Measurements from ENCODE around the gene EIF3J.

Gene EIF3J, protein sequence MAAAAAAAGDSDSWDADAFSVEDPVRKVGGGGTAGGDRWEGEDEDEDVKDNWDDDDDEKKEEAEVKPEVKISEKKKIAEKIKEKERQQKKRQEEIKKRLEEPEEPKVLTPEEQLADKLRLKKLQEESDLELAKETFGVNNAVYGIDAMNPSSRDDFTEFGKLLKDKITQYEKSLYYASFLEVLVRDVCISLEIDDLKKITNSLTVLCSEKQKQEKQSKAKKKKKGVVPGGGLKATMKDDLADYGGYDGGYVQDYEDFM

GRCh38 chr15:44536962-44537734 is at the start of gene EIF3J:
EIF3J (plus strand) TSS chr15:44537147; CDS start chr15:44537195, 48 bp downstream.
- H3K4me3 ChIP-seq (ENCODE audit: low read depth, low read length): peak within 1 kb of the TSS; percentile 68
- TF ChIP-seq, protein P1, sequence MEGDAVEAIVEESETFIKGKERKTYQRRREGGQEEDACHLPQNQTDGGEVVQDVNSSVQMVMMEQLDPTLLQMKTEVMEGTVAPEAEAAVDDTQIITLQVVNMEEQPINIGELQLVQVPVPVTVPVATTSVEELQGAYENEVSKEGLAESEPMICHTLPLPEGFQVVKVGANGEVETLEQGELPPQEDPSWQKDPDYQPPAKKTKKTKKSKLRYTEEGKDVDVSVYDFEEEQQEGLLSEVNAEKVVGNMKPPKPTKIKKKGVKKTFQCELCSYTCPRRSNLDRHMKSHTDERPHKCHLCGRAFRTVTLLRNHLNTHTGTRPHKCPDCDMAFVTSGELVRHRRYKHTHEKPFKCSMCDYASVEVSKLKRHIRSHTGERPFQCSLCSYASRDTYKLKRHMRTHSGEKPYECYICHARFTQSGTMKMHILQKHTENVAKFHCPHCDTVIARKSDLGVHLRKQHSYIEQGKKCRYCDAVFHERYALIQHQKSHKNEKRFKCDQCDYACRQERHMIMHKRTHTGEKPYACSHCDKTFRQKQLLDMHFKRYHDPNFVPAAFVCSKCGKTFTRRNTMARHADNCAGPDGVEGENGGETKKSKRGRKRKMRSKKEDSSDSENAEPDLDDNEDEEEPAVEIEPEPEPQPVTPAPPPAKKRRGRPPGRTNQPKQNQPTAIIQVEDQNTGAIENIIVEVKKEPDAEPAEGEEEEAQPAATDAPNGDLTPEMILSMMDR (IDR thresholded peaks at IDR 0.05; ENCODE audit: insufficient read depth, low read depth, low read length, missing control alignments): no peak
- peak; percentile 98 for DNase-seq (ENCODE audit: low read depth)

- H3K4me3 ChIP-seq (ENCODE audit: low read depth, low read length): no peak overlapping the region
- TF ChIP-seq, protein P1 (IDR thresholded peaks at IDR 0.05; ENCODE audit: insufficient read depth, low read depth, low read length, missing control alignments): no peak
- no peak for DNase-seq (ENCODE audit: low read depth)
Observed at GRCh38 chr15:44489464-44489863, 47.5 kb upstream of the EIF3J start.

- TF ChIP-seq, protein P1 (IDR thresholded peaks at IDR 0.05; ENCODE audit: insufficient read depth, low read depth, low read length, missing control alignments): no peak
Observed at GRCh38 chr15:44490622-44491021, 46.3 kb upstream of the EIF3J start.

GRCh38 chr15:44492040-44492439 is 44.9 kb upstream of the EIF3J start:
- no peak overlapping the region for H3K4me3 ChIP-seq (ENCODE audit: low read depth, low read length)
- no peak for DNase-seq (ENCODE audit: low read depth)
- TF ChIP-seq, protein P1 (IDR thresholded peaks at IDR 0.05; ENCODE audit: insufficient read depth, low read depth, low read length, missing control alignments): no peak

More at GRCh38 chr15:44490622-44491021, 46.3 kb upstream of the EIF3J start:
- no peak overlapping the region for H3K4me3 ChIP-seq (ENCODE audit: low read depth, low read length)
- no peak for DNase-seq (ENCODE audit: low read depth)

DNA sequence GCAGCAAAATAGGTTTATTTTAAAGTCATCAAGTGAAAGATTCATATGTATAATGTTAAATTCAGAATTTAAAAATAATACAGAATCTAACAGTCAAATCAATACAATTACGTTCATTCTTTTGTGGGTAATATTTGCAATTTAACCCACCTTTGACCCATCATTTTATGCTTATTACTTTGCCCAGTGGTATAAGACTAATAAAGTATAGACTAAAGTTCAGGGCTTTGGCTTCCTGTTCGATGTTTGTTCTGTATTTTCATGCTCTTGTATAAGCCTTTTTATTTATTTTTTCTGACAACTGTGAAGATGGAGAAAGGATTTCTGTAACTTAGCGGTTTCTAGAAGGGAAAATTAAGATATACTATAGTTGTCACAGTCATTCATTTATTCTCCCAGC is 44.3 kb upstream of the EIF3J start:
- H3K4me3 ChIP-seq (ENCODE audit: low read depth, low read length): no peak overlapping the region
- TF ChIP-seq, protein P1 (IDR thresholded peaks at IDR 0.05; ENCODE audit: insufficient read depth, low read depth, low read length, missing control alignments): no peak
- no peak for DNase-seq (ENCODE audit: low read depth)

- no peak overlapping the region for H3K4me3 ChIP-seq (ENCODE audit: low read depth, low read length)
- TF ChIP-seq, protein P1 (IDR thresholded peaks at IDR 0.05; ENCODE audit: insufficient read depth, low read depth, low read length, missing control alignments): no peak
- DNase-seq (ENCODE audit: low read depth): no peak
Observed at GRCh38 chr15:44495562-44495961, 41.4 kb upstream of the EIF3J start.

Data from GM12865 (cell line).